NCI-H1092 treated with DMSO at 0.1 percent for 48 hours (cell line): ENCODE results near the gene TRIM51.
"Not testable (repeated sequence)": the region's sequence is repeated elsewhere in the genome, so short reads cannot be mapped to it uniquely, and the experiment has no call there.

Source experiments
- DNase-seq: peaks from one replicate; lab custom pipeline; 2025; lab: John Stamatoyannopoulos, UW

The TRIM51 gene, protein sequence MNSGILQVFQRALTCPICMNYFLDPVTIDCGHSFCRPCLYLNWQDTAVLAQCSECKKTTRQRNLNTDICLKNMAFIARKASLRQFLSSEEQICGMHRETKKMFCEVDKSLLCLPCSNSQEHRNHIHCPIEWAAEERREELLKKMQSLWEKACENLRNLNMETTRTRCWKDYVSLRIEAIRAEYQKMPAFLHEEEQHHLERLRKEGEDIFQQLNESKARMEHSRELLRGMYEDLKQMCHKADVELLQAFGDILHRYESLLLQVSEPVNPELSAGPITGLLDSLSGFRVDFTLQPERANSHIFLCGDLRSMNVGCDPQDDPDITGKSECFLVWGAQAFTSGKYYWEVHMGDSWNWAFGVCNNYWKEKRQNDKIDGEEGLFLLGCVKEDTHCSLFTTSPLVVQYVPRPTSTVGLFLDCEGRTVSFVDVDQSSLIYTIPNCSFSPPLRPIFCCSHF

DNA sequence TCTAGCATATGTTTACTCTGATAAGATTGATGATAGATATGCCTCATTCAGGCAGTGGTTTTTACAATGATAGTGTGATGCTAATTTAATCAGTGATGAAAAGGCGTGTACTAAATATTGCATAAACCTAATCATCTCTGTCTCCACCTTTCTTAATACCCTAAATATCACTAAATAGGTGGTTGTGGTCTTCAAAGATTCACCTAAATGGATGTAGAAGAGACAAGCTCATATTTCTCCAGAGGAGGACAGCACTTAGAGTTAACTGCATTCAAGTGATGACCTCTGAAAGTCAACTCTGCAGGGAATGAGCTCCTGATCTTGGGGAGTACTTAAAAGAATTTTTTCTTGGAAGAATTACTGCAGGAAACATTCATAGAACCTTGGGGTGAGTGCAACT is at the start of gene TRIM51:
Gene TRIM51, plus strand, starts transcription at position 301 of the 400 bp plus-strand sequence. CDS start 2,132 bp downstream, outside the sequence.
- DNase-seq, result not testable (repeated sequence)

- no peak for DNase-seq
These were observed 44.6 kb upstream of the TRIM51 start, which contains the start of gene OR5D16 for GRCh38 chr11:55838452-55838851. Gene OR5D16, plus strand, starts transcription at chr11:55838752. Its CDS starts 0 bp downstream, at chr11:55838752.

- no peak for DNase-seq
These were observed 35.6 kb upstream of the TRIM51 start for GRCh38 chr11:55847453-55847852.

- no peak for DNase-seq
These were observed 34.1 kb upstream of the TRIM51 start for GRCh38 chr11:55849037-55849436.

DNA sequence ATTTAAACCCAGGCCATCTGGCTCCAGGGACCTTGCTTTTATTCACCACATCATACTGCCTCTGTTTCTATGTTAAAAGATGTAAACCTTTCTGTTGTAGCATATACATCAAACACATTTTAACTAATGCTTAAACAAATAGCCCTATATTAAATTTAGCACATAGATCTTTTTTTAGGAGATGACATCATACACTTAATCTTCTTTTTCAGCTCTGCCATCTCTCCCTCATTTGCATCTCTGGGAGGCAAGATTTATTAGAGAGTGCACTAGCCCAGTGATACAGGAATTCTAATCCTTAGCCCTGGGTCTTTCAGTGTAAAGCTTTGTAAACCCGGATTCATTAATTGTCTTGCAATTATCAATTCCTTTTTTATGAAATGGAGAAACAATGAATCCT is 31.0 kb upstream of the TRIM51 start:
- DNase-seq, result no peak

DNA sequence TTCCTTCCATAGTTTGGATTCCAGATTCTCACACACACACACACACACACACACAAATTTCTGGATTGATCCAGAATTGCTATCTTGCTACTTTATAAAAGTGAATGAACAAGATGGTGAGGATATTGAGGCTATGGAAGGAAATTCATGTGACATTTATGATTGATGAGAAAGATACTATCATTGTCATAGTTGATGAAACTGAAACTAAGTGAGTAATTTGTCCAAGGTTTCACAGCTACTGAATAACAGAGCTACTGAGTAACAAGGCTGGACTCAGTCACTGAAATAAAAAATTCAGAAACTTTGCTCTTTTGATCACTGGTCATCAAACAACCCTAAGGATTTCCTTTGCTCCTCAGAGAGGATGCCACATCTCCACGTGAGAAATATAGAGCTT is 28.4 kb upstream of the TRIM51 start:
- DNase-seq, result no peak

- DNase-seq, result not testable (repeated sequence)
These were observed 15.7 kb upstream of the TRIM51 start for GRCh38 chr11:55867354-55867753.

- not testable (repeated sequence) for DNase-seq
These were observed 10.4 kb upstream of the TRIM51 start for GRCh38 chr11:55872731-55873130.

DNA sequence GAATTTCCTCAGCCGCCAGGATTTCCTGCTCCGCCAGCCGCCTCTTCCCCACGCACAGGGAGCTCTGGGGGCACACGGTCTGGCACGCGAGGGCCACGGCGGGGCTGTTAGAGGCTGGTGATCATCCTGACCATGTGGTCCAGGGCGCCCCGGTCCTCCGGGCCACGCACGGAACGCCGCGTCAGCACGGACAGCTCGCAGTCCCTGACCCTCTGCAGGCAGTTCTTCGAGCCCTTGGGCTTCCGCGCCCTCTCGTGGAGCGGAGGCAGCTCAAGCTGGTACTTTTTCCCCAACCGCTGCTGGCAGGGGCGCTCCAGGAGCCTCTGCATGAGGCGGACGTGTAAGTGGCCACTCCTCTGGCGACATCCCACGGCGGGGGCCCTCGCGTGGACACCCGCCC is 10.0 kb upstream of the TRIM51 start:
- not testable (repeated sequence) for DNase-seq

DNA sequence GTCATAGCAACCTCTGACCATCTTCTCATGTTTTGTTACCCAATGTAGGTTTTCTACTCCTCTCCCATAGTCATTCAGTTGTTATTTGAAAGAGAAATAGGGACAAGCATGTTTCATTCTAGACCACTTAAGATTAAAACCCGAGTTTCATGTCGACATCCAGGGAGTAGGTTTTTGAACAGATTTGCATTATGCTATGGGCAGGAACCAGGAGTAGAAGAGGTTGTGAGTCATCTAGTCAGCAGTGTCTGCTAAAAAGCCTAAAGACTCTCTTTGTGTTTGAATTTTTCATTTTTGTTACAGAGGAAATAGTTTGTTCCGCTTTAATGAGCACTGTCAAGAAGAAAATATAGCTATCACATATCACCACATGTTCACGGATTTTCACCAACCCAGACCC is 1.9 kb downstream of the TRIM51 start:
- not testable (repeated sequence) for DNase-seq

DNA sequence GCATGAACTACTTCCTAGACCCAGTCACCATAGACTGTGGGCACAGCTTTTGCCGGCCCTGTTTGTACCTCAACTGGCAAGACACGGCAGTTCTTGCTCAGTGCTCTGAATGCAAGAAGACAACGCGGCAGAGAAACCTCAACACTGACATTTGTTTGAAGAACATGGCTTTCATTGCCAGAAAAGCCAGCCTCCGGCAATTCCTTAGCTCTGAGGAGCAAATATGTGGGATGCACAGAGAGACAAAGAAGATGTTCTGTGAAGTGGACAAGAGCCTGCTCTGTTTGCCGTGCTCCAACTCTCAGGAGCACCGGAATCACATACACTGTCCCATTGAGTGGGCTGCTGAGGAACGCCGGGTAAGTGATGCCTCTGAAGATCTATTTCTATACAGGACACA is 2.4 kb downstream of the TRIM51 start:
- DNase-seq, result not testable (repeated sequence)

- no peak for DNase-seq
These were observed 12.1 kb downstream of the TRIM51 start for GRCh38 chr11:55895216-55895615.

- no peak for DNase-seq
These were observed 19.2 kb downstream of the TRIM51 start for GRCh38 chr11:55902308-55902707.

DNA sequence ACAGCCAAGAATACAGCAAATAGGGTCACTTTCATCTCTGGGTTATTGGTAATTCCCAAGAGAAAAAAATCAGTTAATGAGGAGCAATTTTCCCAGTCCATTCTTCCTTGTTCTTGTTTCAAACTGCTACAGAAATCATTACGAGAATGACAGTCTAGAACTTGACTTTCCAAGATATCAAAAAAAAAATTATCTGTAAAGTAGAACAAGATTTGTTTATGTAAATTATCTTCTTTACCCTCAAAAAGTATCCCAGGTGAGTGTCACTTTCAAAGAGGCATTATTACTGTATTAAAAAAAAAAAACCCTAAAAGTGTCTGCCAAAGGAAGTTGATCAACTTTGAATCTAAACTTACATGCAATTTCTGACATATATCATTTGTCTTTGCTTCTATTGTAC is 31.4 kb downstream of the TRIM51 start, which contains the start of gene OR5W2:
Gene OR5W2, minus strand, starts transcription at position 101 of the 400 bp plus-strand sequence. Its CDS starts 0 bp downstream, at position 101.
- no peak for DNase-seq

DNA sequence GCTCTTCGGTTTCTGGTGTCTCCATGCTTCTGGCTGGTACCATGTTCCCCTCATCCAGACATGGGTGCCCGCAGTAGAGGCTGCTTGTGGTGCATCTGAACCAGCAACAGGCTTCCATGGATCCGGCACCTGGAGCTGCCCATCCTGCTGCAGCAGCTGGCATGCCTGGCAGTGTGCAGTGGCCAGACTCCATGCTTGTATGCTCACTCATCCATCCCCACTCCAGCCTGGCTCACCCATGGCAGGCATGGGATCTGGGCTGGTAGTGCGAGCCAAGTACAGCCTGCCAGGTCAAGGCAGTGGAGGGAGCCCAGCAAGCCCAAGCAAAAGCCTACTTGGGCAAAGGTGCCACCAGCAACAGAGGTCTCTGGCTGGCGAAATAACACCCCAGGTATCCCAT is 37.4 kb downstream of the TRIM51 start:
- DNase-seq, result no peak

- DNase-seq, result no peak
These were observed 53.2 kb downstream of the TRIM51 start, which contains the start of gene OR5I1 for GRCh38 chr11:55936300-55936699. Gene OR5I1, minus strand, starts transcription at chr11:55936400. Its CDS starts 0 bp downstream, at chr11:55936400.
